SH-SY5Y (cell line): ENCODE measurements around the gene ATP1A1.

ENCODE experiments used
- GATA2 ChIP-seq: IDR thresholded peaks from 2 replicates; pipeline ENCODE4 v1.6.1; 2011; ENCODE audit warnings: mild to moderate bottlenecking, low read depth, low read length
- GATA3 ChIP-seq: IDR thresholded peaks from 2 replicates; pipeline ENCODE4 v1.6.1; 2011; ENCODE audit warnings: low read depth, mild to moderate bottlenecking, low read length, moderate library complexity

GRCh38 chr1:116425987-116426386 lies 52.9 kb downstream of the ATP1A1 start:
- TF ChIP-seq GATA3: no peak
- no peak for TF ChIP-seq GATA2
